Dendritic cell treated with granulocyte-macrophage colony-stimulating factor and Interleukin-4, amounts not matched to agents 40 ng/mL and 50 ng/mL, for 4 days (primary cell): ENCODE measurements around the gene CHD8.

Experiments
- H3K27ac Mint-ChIP-seq: one replicate; pipeline ENCODE4 v1.8.0; 2022; ENCODE audit warnings: mild to moderate bottlenecking, mixed read lengths
- H3K27me3 Mint-ChIP-seq: one replicate; pipeline ENCODE4 v1.8.0; 2022; ENCODE audit warnings: mild to moderate bottlenecking, mixed read lengths
- H3K36me3 Mint-ChIP-seq: one replicate; pipeline ENCODE4 v1.8.0; 2022; ENCODE audit warnings: low read depth, mixed read lengths
- H3K4me1 Mint-ChIP-seq: one replicate; pipeline ENCODE4 v1.8.0; 2022; ENCODE audit warnings: low read depth, mixed read lengths
- H3K4me3 Mint-ChIP-seq: one replicate; pipeline ENCODE4 v1.8.0; 2022; ENCODE audit warnings: mild to moderate bottlenecking, moderate library complexity, mixed read lengths
- H3K9me3 Mint-ChIP-seq: one replicate; pipeline ENCODE4 v1.8.0; 2022; ENCODE audit warnings: mixed read lengths
- intact Hi-C: fragments of 100-400 bp; cut with micrococcal nuclease; formaldehyde crosslinking; loops from one replicate; pipeline ENCODE4 v1.15.0; 2022

The CHD8 gene

GRCh38 chr14:21369949-21370679, 85.8 kb downstream of the CHD8 start:
- Mint-ChIP-seq H3K9me3 (no peaks in the 10 kb centered on the region), H3K27ac (no peak overlapping the region), H3K4me3 (no peak overlapping the region), H3K27me3 (no peaks in the 10 kb centered on the region), H3K4me1 (no peaks in the 10 kb centered on the region), H3K36me3 (peaks cover 90% of the 10 kb centered on the region)
- intact Hi-C loops = no loop called here

- no peaks in the 10 kb centered on the region for H3K27me3 Mint-ChIP-seq
- no peaks in the 10 kb centered on the region for H3K4me1 Mint-ChIP-seq
- peaks cover 100% of the 10 kb centered on the region for H3K36me3 Mint-ChIP-seq
- H3K9me3 Mint-ChIP-seq = no peaks in the 10 kb centered on the region
- no peak overlapping the region for H3K4me3 Mint-ChIP-seq
- intact Hi-C loops = no loop called here
- no peak overlapping the region for H3K27ac Mint-ChIP-seq
Measured at GRCh38 chr14:21367582-21368144, 88.3 kb downstream of the CHD8 start.

GRCh38 chr14:21356511-21356910, 99.4 kb downstream of the CHD8 start:
- Mint-ChIP-seq H3K9me3 (no peaks in the 10 kb centered on the region), H3K4me3 (no peak overlapping the region), H3K27me3 (no peaks in the 10 kb centered on the region), H3K4me1 (peaks cover 13% of the 10 kb centered on the region), H3K27ac (no peak overlapping the region), H3K36me3 (peaks cover 98% of the 10 kb centered on the region)
- intact Hi-C loops = no loop called here

- peak overlapping the region; percentile 86 for H3K27ac Mint-ChIP-seq
Measured at GRCh38 chr14:21352587-21352986, 103.3 kb downstream of the CHD8 start.

GRCh38 chr14:21350539-21350938, 105.4 kb downstream of the CHD8 start:
- intact Hi-C loops = loop anchor here (5.0 kb wide), 3 partner anchors 43 to 108 kb away; no protein-coding TSS in a partner anchor
- H3K4me3 Mint-ChIP-seq = no peak overlapping the region
- peaks cover 26% of the 10 kb centered on the region for H3K4me1 Mint-ChIP-seq
- no peak overlapping the region for H3K27ac Mint-ChIP-seq
- no peaks in the 10 kb centered on the region for H3K9me3 Mint-ChIP-seq
- peaks cover 2% of the 10 kb centered on the region for H3K27me3 Mint-ChIP-seq
- H3K36me3 Mint-ChIP-seq = peaks cover 49% of the 10 kb centered on the region

More at GRCh38 chr14:21352587-21352986, 103.3 kb downstream of the CHD8 start:
- Mint-ChIP-seq H3K27me3 (peaks cover 2% of the 10 kb centered on the region), H3K4me1 (peaks cover 26% of the 10 kb centered on the region), H3K9me3 (no peaks in the 10 kb centered on the region), H3K4me3 (peak overlapping the region; percentile 7), H3K36me3 (peaks cover 70% of the 10 kb centered on the region)
- intact Hi-C loops = loop anchor here (5.0 kb wide), 3 partner anchors 45 to 110 kb away; no protein-coding TSS in a partner anchor

GRCh38 chr14:21347201-21347600, 108.7 kb downstream of the CHD8 start:
- no peak overlapping the region for H3K4me3 Mint-ChIP-seq
- H3K9me3 Mint-ChIP-seq = no peaks in the 10 kb centered on the region
- intact Hi-C loops = no loop called here
- H3K27ac Mint-ChIP-seq = no peak overlapping the region
- peaks cover 30% of the 10 kb centered on the region for H3K4me1 Mint-ChIP-seq
- H3K36me3 Mint-ChIP-seq = peaks cover 18% of the 10 kb centered on the region
- peaks cover 2% of the 10 kb centered on the region for H3K27me3 Mint-ChIP-seq

GRCh38 chr14:21346532-21347135, 109.3 kb downstream of the CHD8 start:
- Mint-ChIP-seq H3K4me3 (no peak overlapping the region), H3K27me3 (peaks cover 2% of the 10 kb centered on the region), H3K36me3 (peaks cover 12% of the 10 kb centered on the region), H3K4me1 (peaks cover 24% of the 10 kb centered on the region), H3K9me3 (no peaks in the 10 kb centered on the region), H3K27ac (no peak overlapping the region)
- intact Hi-C loops = no loop called here

GRCh38 chr14:21343035-21343794, 112.7 kb downstream of the CHD8 start:
- no peaks in the 10 kb centered on the region for H3K9me3 Mint-ChIP-seq
- H3K27ac Mint-ChIP-seq = peak overlapping the region; percentile 53
- intact Hi-C loops = no loop called here
- H3K4me3 Mint-ChIP-seq = no peak overlapping the region
- peaks cover 16% of the 10 kb centered on the region for H3K4me1 Mint-ChIP-seq
- H3K27me3 Mint-ChIP-seq = no peaks in the 10 kb centered on the region
- no peaks in the 10 kb centered on the region for H3K36me3 Mint-ChIP-seq
